Measurements from ENCODE around the gene TTC39B.
"Not testable (repeated sequence)": the region's sequence is repeated elsewhere in the genome, so short reads cannot be mapped to it uniquely, and the experiment has no call there.

The TTC39B gene

GRCh38 chr9:15239816-15240215 is 67.2 kb downstream of the TTC39B start:
- no peak overlapping the region for H3K9ac ChIP-seq (ENCODE audit: low read length)
- peaks cover 3% of the 10 kb centered on the region for H3K9me3 ChIP-seq (ENCODE audit: control insufficient read depth, low read depth, low read length)
- no peaks in the 10 kb centered on the region for H3K27me3 ChIP-seq (ENCODE audit: control insufficient read depth, insufficient read depth, low read length)
- no peaks in the 10 kb centered on the region for H3K36me3 ChIP-seq (ENCODE audit: control insufficient read depth, low read depth, low read length)
- no peaks in the 10 kb centered on the region for H3K4me1 ChIP-seq (ENCODE audit: control insufficient read depth, low read depth, low read length)
- H3K4me3 ChIP-seq (ENCODE audit: low read length) = no peak overlapping the region
- no peak overlapping the region for H3K27ac ChIP-seq (ENCODE audit: low read length)

GRCh38 chr9:15238646-15239045 is 68.4 kb downstream of the TTC39B start:
- H3K27me3 ChIP-seq (ENCODE audit: control insufficient read depth, insufficient read depth, low read length) = no peaks in the 10 kb centered on the region
- no peaks in the 10 kb centered on the region for H3K4me1 ChIP-seq (ENCODE audit: control insufficient read depth, low read depth, low read length)
- H3K36me3 ChIP-seq (ENCODE audit: control insufficient read depth, low read depth, low read length) = no peaks in the 10 kb centered on the region
- H3K27ac ChIP-seq (ENCODE audit: low read length) = no peak overlapping the region
- no peak overlapping the region for H3K9ac ChIP-seq (ENCODE audit: low read length)
- peaks cover 3% of the 10 kb centered on the region for H3K9me3 ChIP-seq (ENCODE audit: control insufficient read depth, low read depth, low read length)
- H3K4me3 ChIP-seq (ENCODE audit: low read length) = no peak overlapping the region

- H3K27ac ChIP-seq (ENCODE audit: low read length) = no peak overlapping the region
- no peaks in the 10 kb centered on the region for H3K4me1 ChIP-seq (ENCODE audit: control insufficient read depth, low read depth, low read length)
- peaks cover 3% of the 10 kb centered on the region for H3K9me3 ChIP-seq (ENCODE audit: control insufficient read depth, low read depth, low read length)
- no peak overlapping the region for H3K4me3 ChIP-seq (ENCODE audit: low read length)
- H3K9ac ChIP-seq (ENCODE audit: low read length) = no peak overlapping the region
- H3K27me3 ChIP-seq (ENCODE audit: control insufficient read depth, insufficient read depth, low read length) = no peaks in the 10 kb centered on the region
- no peaks in the 10 kb centered on the region for H3K36me3 ChIP-seq (ENCODE audit: control insufficient read depth, low read depth, low read length)
These were observed 71.4 kb downstream of the TTC39B start for GRCh38 chr9:15235658-15236057.

- H3K36me3 ChIP-seq (ENCODE audit: control insufficient read depth, low read depth, low read length); H3K27ac ChIP-seq (ENCODE audit: low read length); H3K4me1 ChIP-seq (ENCODE audit: control insufficient read depth, low read depth, low read length); H3K9me3 ChIP-seq (ENCODE audit: control insufficient read depth, low read depth, low read length); H3K9ac ChIP-seq (ENCODE audit: low read length); H3K27me3 ChIP-seq (ENCODE audit: control insufficient read depth, insufficient read depth, low read length); H3K4me3 ChIP-seq (ENCODE audit: low read length): not testable (repeated sequence)
These were observed 73.0 kb downstream of the TTC39B start for GRCh38 chr9:15233941-15234490.

GRCh38 chr9:15232706-15233280 is 74.2 kb downstream of the TTC39B start:
- H3K36me3 ChIP-seq (ENCODE audit: control insufficient read depth, low read depth, low read length); H3K9me3 ChIP-seq (ENCODE audit: control insufficient read depth, low read depth, low read length); H3K9ac ChIP-seq (ENCODE audit: low read length); H3K4me1 ChIP-seq (ENCODE audit: control insufficient read depth, low read depth, low read length); H3K4me3 ChIP-seq (ENCODE audit: low read length); H3K27ac ChIP-seq (ENCODE audit: low read length); H3K27me3 ChIP-seq (ENCODE audit: control insufficient read depth, insufficient read depth, low read length): not testable (repeated sequence)

- no peaks in the 10 kb centered on the region for H3K27me3 ChIP-seq (ENCODE audit: control insufficient read depth, insufficient read depth, low read length)
- no peaks in the 10 kb centered on the region for H3K36me3 ChIP-seq (ENCODE audit: control insufficient read depth, low read depth, low read length)
These were observed 75.0 kb downstream of the TTC39B start for GRCh38 chr9:15231788-15232635.

GRCh38 chr9:15229409-15229808 is 77.6 kb downstream of the TTC39B start:
- Histone ChIP-seq H3K4me3 (ENCODE audit: low read length) (no peak overlapping the region), H3K27ac (ENCODE audit: low read length) (no peak overlapping the region), H3K9ac (ENCODE audit: low read length) (no peak overlapping the region), H3K9me3 (ENCODE audit: control insufficient read depth, low read depth, low read length) (no peaks in the 10 kb centered on the region), H3K27me3 (ENCODE audit: control insufficient read depth, insufficient read depth, low read length) (no peaks in the 10 kb centered on the region), H3K36me3 (ENCODE audit: control insufficient read depth, low read depth, low read length) (no peaks in the 10 kb centered on the region), H3K4me1 (ENCODE audit: control insufficient read depth, low read depth, low read length) (no peaks in the 10 kb centered on the region)

More at GRCh38 chr9:15231788-15232635, 75.0 kb downstream of the TTC39B start:
- no peak overlapping the region for H3K9ac ChIP-seq (ENCODE audit: low read length)
- H3K9me3 ChIP-seq (ENCODE audit: control insufficient read depth, low read depth, low read length) = peaks cover 3% of the 10 kb centered on the region
- H3K27ac ChIP-seq (ENCODE audit: low read length) = no peak overlapping the region
- no peak overlapping the region for H3K4me3 ChIP-seq (ENCODE audit: low read length)
- H3K4me1 ChIP-seq (ENCODE audit: control insufficient read depth, low read depth, low read length) = no peaks in the 10 kb centered on the region

- Histone ChIP-seq H3K4me1 (ENCODE audit: control insufficient read depth, low read depth, low read length) (no peaks in the 10 kb centered on the region), H3K4me3 (ENCODE audit: low read length) (no peak overlapping the region), H3K9ac (ENCODE audit: low read length) (no peak overlapping the region), H3K9me3 (ENCODE audit: control insufficient read depth, low read depth, low read length) (no peaks in the 10 kb centered on the region), H3K27ac (ENCODE audit: low read length) (no peak overlapping the region), H3K36me3 (ENCODE audit: control insufficient read depth, low read depth, low read length) (no peaks in the 10 kb centered on the region), H3K27me3 (ENCODE audit: control insufficient read depth, insufficient read depth, low read length) (no peaks in the 10 kb centered on the region)
These were observed 79.5 kb downstream of the TTC39B start for GRCh38 chr9:15227491-15227890.

GRCh38 chr9:15225564-15226126 is 81.4 kb downstream of the TTC39B start:
- Histone ChIP-seq H3K4me1 (ENCODE audit: control insufficient read depth, low read depth, low read length) (no peaks in the 10 kb centered on the region), H3K36me3 (ENCODE audit: control insufficient read depth, low read depth, low read length) (no peaks in the 10 kb centered on the region)

GRCh38 chr9:15222313-15222712 is 84.7 kb downstream of the TTC39B start:
- Histone ChIP-seq H3K4me3 (ENCODE audit: low read length) (no peak overlapping the region), H3K9ac (ENCODE audit: low read length) (no peak overlapping the region), H3K4me1 (ENCODE audit: control insufficient read depth, low read depth, low read length) (no peaks in the 10 kb centered on the region), H3K27me3 (ENCODE audit: control insufficient read depth, insufficient read depth, low read length) (no peaks in the 10 kb centered on the region), H3K36me3 (ENCODE audit: control insufficient read depth, low read depth, low read length) (no peaks in the 10 kb centered on the region), H3K9me3 (ENCODE audit: control insufficient read depth, low read depth, low read length) (no peaks in the 10 kb centered on the region), H3K27ac (ENCODE audit: low read length) (no peak overlapping the region)

More at GRCh38 chr9:15225564-15226126, 81.4 kb downstream of the TTC39B start:
- Histone ChIP-seq H3K4me3 (ENCODE audit: low read length) (no peak overlapping the region), H3K27ac (ENCODE audit: low read length) (no peak overlapping the region), H3K9me3 (ENCODE audit: control insufficient read depth, low read depth, low read length) (no peaks in the 10 kb centered on the region), H3K27me3 (ENCODE audit: control insufficient read depth, insufficient read depth, low read length) (no peaks in the 10 kb centered on the region), H3K9ac (ENCODE audit: low read length) (no peak overlapping the region)

GRCh38 chr9:15221746-15222145 is 85.3 kb downstream of the TTC39B start:
- no peaks in the 10 kb centered on the region for H3K4me1 ChIP-seq (ENCODE audit: control insufficient read depth, low read depth, low read length)
- H3K27ac ChIP-seq (ENCODE audit: low read length) = no peak overlapping the region
- H3K36me3 ChIP-seq (ENCODE audit: control insufficient read depth, low read depth, low read length) = no peaks in the 10 kb centered on the region
- no peak overlapping the region for H3K9ac ChIP-seq (ENCODE audit: low read length)
- no peaks in the 10 kb centered on the region for H3K27me3 ChIP-seq (ENCODE audit: control insufficient read depth, insufficient read depth, low read length)
- H3K9me3 ChIP-seq (ENCODE audit: control insufficient read depth, low read depth, low read length) = no peaks in the 10 kb centered on the region
- H3K4me3 ChIP-seq (ENCODE audit: low read length) = no peak overlapping the region
